DMS 273 treated with DMSO at 0.1 percent for 48 hours (cell line): ENCODE results near the gene RNPS1.

Source experiments
- DNase-seq: peaks from one replicate; lab custom pipeline; 2025; lab: John Stamatoyannopoulos, UW

Gene RNPS1

DNA sequence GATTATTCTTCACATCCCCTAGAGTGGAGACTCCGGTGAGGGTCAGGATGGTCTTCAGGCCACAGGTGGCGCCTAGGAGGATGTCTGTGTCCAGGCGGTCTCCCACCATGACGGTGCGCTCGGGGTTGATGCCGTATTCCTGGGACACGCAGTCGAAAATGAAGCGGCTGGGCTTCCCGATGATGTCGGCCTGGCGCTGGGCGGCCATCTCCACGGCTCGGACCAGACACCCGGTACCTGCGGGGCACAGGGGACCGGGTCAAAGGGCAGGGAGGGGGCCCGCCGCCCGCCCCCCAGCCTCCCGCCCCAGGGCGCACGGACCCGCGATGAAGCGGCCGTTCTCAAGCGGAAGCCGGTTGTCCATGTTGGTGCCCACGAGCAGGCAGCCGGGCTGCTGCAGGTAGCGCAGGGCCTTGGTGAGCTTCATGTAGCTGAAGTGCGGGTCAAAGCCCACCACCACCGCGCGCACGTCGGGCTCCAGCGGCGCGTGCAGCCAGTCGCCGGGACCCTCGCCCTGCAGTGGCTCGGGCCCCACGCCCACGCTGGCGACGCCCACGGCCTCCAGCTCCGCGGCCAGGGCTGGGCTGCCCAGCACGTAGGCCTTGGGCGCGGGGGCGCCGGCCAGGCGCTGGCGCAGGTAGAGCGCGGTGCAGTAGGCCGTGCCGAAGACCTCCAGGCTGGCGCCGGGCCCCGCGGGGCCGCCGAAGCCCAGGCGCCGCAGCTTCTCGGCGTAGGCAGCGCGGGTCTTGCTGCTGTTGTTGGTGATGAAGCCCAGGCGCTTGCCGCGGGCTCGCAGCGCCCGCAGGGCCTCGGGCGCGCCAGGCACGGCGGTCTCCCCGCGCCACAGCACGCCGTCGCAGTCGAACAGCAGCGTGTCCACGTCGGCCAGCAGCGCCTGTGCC lies 53.9 kb downstream of the RNPS1 start:
- no peak for DNase-seq

DNA sequence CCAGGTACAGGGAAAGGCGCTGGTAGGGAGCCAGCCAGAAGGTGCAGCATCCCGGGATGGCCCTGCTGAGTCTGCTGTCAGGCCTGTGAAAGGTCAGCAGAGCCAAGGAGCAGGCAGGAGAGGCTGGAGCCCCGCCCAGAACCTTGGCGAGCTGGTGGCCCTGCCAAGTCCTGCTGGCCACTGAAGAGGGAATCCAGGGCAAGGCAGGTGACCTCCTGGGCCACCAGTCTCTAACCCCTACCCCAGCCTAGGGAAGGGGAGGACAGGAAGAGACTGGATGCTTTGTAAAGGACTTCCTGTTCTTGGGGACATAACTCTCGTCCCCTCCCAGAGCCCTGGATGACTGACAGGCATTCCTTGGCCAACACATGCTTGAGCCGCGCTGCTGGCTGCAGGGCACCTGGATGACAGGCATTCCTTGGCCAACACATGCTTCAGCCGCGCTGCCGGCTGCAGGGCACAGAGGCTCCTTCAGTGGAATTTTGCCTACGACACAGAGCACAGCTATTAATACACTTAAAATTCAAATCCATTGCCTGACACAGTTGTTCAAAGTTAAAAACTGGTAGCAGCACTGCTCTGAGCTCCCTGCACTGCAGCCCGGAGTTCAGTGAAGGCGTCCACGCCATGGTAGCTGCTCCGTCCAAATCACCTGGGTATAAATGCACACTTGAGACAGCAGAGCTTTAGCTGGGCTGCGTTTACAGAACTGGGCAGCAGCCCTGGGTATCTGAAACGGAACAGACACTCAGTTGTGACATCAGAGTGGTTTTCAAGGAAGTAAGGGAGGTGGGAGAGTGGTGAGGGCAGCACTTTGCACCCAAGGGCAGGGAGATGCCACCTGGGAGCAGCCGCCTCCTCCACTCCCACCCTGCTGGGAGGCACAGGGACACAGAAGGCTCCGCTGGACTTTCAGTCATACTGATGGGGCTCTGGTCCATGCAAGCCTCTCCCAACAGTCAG lies 55.3 kb downstream of the RNPS1 start:
- no peak for DNase-seq

DNA sequence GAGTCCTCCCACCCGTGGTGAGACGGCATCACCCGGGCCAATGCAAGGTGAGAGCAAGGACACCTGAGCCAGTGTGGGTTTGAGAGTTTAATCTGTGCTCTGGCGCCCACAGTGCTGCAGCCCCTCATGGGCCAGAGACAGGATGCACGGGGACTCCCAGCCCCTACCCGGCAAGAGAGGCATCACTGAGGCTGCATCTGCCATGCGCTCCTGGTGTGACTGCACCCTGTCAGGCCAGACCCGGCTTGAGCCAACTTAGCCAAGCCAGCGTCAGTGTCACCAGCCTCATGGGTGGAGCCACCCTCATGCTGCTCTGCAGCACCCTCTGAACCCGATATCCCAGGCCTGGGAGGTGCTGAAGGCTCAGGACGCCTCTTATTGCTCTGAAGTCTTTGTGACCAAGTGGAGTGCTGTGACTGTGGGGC lies 56.0 kb downstream of the RNPS1 start:
- no peak for DNase-seq

DNA sequence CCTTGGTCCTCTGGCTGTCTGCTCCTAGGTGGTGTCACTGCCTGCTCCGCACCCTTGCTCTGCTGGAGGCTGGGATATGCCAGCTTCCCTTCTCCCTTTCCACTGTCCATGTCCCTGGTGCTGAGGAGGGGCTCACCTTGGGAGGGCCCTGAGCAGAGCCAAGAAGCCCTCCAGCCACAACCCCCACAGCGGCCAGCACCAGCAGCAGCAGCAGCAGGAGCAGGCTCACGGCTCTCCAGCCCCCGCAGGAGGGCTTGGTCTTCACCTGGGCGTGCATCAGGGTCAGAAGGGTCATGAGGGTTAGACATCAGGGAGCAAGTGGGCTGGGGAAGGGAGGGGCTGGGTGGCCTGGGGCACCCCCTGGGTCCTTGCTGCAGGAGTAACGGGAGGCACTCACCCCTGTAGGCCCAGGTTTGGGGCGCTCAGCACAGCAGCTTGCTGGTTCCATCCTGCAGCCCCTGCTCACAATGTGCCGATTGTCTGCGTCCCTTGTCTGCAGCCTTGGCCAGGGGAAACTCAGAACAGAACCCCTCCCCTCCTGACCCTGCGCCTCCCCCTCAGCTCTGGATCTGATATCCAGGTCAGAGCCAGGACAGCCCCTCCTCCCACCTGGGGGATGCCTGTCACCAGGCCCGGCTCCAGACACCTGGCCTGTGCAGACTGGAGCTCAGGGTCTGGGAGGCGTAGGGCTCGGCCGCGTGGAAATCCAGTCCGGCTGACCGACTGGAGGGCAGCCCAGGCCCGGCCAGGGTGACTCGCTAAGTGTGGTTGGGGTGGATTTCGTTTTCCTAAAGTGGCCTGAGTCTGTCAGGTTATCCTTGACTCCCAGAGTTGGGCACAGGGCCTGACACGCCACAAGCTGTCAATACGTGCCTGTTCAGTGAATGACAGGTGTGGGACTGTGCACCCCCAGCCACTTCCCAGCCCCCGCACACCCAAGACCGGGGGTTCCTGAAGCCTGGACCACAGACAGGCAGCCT lies 57.2 kb downstream of the RNPS1 start, which contains the start of gene BRICD5:
BRICD5 (minus strand) TSS at position 478 of the 980 bp plus-strand sequence; CDS start at position 448, 30 bp downstream.
- no peak for DNase-seq

DNA sequence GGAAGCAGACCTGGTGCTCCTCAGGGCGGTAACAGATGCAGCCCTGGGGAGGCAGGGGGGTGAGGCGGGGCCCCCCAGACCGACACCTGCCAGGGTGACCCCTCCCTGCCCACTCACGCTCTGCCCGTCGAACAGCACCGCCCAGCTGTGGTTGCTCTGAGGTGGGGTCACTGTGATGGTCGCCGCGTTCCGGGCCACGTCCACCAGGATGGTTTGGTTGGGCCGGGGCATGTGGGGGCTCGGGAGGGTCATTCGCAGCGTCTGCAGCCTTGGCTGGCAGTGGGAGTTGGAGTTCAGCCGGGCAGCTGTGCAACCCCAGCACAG lies 58.0 kb downstream of the RNPS1 start:
- DNase-seq = no peak

DNA sequence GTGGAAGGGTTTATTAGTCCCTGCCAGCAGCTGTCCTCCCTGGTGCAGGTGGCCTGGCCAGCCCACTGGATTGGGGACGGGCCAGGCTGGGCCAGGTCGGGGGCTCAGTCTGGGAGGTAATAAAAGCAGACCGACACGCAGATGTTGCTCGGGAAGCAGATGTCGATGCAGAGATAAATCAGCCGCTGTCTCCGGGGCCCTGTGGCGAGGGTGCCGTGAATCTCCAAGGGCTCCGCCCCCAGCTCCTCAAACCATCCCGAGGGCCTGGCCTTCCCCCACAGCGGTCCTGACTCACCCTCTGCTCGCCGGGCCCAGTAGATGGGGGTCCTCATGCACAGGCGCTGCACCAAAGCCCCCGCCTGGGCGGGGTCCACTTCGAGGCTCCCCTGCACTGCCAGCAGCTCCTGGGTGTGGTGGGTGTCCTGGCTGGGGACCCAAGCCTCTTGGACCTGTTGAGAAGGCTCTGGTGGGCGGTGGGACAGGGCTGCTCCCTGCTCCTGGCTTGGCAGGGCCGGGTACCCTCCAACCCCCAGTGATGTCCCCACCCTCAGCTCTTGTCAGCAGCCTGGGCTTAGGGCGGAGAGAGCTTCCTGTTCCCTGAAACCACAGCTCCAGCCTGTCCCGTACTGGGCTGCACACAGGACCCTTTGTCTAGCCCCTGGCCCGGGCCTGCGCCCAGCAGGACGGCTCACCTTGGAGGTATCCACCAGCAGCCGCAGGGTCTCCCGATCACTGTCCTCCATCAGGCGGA lies 58.5 kb downstream of the RNPS1 start:
- no peak for DNase-seq

DNA sequence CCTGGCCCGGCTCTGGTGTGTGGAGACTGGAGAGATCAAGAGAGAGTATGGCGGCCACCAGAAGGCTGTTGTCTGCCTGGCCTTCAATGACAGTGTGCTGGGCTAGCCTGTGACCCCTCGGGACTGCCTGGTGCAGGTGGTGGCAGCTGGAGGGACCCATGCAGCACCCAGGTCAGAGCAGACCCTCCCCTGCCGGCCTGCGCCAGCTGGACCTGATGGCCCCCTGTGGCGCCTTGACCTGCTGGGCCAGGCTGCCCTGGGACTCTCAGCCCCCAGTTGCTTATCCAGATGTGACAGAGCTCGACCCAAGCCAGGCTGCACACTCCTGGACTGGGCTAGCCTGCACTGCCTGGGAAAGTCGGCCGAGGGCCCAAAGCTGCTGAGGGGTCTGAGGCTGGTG lies 59.2 kb downstream of the RNPS1 start:
- DNase-seq = no peak

DNA sequence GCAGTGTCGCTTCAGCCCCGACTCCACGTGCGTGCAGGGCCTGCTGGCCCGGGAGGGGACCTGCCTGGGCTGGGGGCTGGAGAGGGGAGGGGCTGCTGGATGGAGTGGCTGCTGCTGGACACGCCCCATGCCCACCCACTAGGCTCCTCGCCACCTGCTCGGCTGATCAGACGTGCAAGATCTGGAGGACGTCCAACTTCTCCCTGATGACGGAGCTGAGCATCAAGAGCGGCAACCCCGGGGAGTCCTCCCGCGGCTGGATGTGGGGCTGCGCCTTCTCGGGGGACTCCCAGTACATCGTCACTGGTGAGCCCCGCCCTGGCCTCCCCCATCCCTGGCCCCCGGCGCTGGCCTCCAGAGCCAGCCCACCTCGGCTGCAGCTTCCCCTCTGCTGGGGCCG lies 59.6 kb downstream of the RNPS1 start:
- no peak for DNase-seq

DNA sequence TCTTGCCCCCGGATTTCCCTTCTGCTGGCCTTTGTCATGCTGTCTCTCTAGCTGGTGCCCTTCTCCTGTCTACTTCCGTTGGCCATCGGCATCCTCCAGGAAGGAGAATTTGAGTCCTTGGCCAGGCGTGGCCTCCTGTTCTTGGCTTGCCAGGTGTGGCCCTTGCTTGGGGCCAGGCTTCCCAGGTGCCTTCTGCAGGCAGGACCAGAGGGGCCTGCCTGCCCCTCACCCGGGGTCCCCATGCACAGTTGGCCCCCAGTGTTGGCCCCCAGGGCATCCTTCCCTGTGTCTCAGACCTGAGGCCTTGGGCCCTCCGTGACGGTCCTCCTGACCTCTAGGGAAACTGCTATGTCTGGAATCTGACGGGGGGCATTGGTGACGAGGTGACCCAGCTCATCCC lies 60.1 kb downstream of the RNPS1 start:
- no peak for DNase-seq

DNA sequence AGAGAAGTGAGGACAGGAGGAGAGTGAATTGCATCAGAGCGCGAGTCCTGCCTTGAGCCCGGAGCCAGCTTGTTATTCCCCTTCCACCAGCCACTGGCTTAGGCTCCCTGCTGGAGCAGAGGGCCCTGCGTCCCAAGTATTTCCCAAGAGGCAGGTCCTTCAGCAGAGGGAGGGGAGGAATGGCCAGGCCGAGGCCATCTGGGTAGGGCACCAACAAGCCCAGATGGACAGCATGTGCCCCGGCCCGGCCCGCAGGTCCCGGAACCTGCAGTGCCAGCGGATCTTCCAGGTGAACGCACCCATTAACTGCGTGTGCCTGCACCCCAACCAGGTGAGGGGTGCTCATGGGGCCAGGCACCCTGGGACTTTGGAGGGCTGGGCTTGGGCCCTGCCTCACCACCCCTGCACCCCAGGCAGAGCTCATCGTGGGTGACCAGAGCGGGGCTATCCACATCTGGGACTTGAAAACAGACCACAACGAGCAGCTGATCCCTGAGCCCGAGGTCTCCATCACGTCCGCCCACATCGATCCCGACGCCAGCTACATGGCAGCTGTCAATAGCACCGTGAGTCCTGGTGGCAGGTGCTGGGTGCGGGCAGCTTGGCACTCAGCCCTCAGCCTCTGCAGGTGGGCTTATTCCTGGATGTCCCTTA lies 61.0 kb downstream of the RNPS1 start:
- no peak for DNase-seq

DNA sequence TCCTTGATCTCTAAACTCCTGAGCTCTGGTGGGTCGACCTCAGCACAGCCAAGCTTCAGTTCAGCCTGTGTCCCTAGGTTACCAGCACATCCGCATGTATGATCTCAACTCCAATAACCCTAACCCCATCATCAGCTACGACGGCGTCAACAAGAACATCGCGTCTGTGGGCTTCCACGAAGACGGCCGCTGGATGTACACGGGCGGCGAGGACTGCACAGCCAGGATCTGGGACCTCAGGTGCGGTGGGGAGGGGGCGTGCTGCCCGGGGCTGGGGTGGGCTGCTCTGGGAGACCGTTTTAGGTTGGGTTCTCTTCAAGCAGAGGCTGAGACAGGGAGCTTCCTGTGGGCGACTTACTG lies 61.5 kb downstream of the RNPS1 start:
- no peak for DNase-seq

DNA sequence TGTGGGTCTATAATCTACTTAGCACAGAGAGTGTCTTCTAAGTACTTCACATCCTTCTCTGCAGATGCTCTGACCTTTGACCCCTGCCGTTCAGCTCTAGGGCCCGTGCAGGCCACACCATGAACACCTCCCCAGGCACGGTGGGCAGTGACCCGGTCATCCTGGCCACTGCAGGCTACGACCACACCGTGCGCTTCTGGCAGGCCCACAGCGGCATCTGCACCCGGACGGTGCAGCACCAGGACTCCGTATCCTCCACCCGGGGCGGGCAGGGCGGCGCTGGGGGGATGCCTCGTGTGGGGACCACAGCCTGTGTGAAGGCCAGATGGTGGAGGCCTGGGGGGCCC lies 62.0 kb downstream of the RNPS1 start:
- DNase-seq = no peak

DNA sequence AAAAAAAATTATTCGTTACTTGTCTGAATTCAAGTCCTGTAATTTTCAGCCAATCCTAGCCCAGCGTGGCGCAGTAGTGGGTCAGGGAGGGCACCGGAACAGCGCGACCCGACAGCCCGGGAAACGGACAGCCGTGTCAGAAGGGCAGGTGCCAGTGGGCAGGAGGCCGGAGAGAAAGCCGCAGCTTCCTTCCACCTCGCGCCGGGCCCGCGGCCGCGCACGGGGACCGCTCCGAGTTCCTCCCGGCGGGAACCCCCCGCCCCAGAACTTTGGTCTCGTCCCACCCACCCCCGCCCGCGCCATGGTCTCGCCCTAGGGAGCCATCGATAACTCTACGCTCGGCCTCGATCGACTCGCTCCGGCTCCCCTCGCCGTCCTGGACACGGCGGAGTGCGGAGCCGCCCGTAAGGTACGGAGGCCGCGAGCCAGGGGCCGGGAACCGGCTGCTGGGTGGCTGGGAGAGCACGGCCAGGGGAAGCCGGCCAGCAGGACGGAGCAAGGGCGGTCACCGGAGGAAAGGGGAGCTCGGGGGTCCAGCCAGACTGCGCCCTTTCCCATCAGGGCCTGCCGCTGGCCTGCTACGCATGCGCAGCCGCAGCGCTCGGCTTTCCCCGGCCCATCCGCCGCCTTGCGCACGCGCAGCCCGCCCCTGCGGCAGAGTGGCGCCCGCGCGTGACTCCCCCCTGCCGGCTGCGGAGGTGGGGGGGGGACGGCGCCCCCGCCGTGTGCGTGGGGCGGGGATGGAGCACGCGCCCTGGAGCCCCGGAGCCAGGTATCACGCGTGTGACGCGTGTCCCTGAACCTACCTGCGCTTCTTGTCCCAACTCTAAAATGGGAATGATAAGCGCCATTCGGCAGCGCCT lies 62.6 kb downstream of the RNPS1 start, which contains the start of gene MLST8:
MLST8 (plus strand) TSS at position 351 of the 863 bp plus-strand sequence. CDS start 632 bp downstream, outside the sequence.
- DNase-seq = peak; percentile 58

DNA sequence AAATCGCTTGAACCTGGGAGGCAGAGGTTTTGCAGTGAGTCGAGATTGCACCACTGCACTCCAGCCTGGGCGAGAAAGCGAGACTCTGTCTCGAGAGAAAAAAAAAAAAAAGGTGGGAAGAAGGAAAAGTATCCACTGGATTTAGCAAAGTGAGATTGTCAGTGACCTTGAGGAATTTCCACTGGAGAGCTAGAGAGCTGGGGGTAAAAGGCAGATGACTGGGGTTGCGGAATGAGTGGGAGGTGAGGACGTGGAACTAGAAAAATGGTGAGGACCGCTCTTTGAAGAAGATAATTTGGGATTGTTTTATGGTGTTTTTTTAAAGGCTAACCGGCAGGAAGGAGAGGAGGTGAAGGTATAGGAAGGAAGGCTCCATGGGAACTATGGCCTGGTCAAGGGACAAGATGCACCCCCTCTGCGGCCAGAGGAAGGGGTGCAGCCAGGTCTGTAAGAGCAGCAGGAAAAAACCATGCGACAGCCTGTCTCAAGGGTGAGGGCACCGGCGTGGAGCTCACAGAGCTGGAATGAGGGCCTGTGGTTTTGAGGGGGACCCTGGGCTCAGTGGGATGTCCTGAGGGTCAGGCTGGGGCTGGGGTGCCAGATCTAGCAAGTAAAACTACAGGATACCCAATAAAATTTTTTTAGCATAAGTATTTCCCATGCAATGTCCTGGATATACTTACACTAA lies 63.4 kb downstream of the RNPS1 start:
- no peak for DNase-seq
